ENCODE measurements around the gene GPATCH8.

DNA sequence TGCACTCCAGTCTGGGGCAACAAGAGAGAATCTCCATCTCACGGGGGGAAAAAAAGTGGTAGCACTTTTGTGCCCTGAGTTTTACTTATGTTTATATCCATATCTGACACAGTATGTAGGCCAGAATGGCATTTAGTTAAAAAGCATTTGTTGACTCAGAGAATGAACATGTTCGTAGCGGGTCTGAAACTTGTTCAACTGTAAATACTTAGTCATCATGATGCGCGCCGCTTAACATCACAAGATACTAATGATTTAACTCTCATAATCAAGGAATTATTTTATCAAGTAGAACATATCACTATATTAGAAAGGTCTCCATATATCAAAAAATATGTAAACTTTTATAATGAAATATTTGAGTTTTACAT is 58.5 kb downstream of the GPATCH8 start:
- no peak for TF ChIP-seq PKNOX1 (IDR thresholded peaks at IDR 0.05)
- no peak for TF ChIP-seq CTCF (IDR thresholded peaks at IDR 0.05 in 2 of 3, conservative IDR thresholded peaks at IDR 0.05 in 1 of 3; ENCODE audit: control insufficient read depth in 2 of 3, extremely low read depth in 1 of 3, insufficient read depth in 1 of 3, low read depth in 3 of 3, low read length in 3 of 3)
- TF ChIP-seq CEBPB (IDR thresholded peaks at IDR 0.05; ENCODE audit: borderline replicate concordance in 1 of 2, low read depth in 2 of 2, low read length in 2 of 2) = no peak

All from GM12878 (cell line).